ENCODE measurements around the gene SLC17A9.

SLC17A9 gene

GRCh38 chr20:63005862-63006539, 53.5 kb downstream of the SLC17A9 start:
- DNase-seq: no peak

- DNase-seq: no peak
Measured at GRCh38 chr20:63006540-63007359, 54.2 kb downstream of the SLC17A9 start, which contains the start of gene BHLHE23. Gene BHLHE23, minus strand, starts transcription at chr20:63006964. Its CDS starts 190 bp downstream, at chr20:63006774.

- DNase-seq: no peak
Measured at GRCh38 chr20:63007360-63007645, 54.8 kb downstream of the SLC17A9 start.

- DNase-seq: no peak
Measured at GRCh38 chr20:63007646-63008488, 55.4 kb downstream of the SLC17A9 start.

GRCh38 chr20:63008541-63009044, 56.1 kb downstream of the SLC17A9 start:
- DNase-seq: no peak

- peak; percentile 77 for DNase-seq
Measured at GRCh38 chr20:63009045-63009961, 56.8 kb downstream of the SLC17A9 start.

GRCh38 chr20:63009988-63010769, 57.7 kb downstream of the SLC17A9 start:
- peak; percentile 62 for DNase-seq

- no peak for DNase-seq
Measured at GRCh38 chr20:63011798-63012197, 59.3 kb downstream of the SLC17A9 start.

- no peak for DNase-seq
Measured at GRCh38 chr20:63013207-63013606, 60.7 kb downstream of the SLC17A9 start.

- no peak for DNase-seq
Measured at GRCh38 chr20:63014287-63014686, 61.8 kb downstream of the SLC17A9 start.

GRCh38 chr20:63014710-63015109, 62.2 kb downstream of the SLC17A9 start:
- DNase-seq: no peak

GRCh38 chr20:63015147-63015661, 62.7 kb downstream of the SLC17A9 start:
- DNase-seq: no peak

- DNase-seq: no peak
Measured at GRCh38 chr20:63015662-63016361, 63.3 kb downstream of the SLC17A9 start.

- no peak for DNase-seq
Measured at GRCh38 chr20:63016514-63017075, 64.1 kb downstream of the SLC17A9 start.

- no peak for DNase-seq
Measured at GRCh38 chr20:63017076-63017825, 64.7 kb downstream of the SLC17A9 start.

- no peak for DNase-seq
Measured at GRCh38 chr20:63017826-63018411, 65.4 kb downstream of the SLC17A9 start.

Measured in CD4-positive, alpha-beta T cell treated with Interferon gamma for 1 hour (primary cell).